HG03432 (cell line): ENCODE measurements around the gene PTPA.
"Not testable (repeated sequence)": the region's sequence is repeated elsewhere in the genome, so short reads cannot be mapped to it uniquely, and the experiment has no call there.

Experiments used
- ATAC-seq: cut with Tn5 transposase; IDR thresholded peaks from one replicate; pipeline ENCODE4 v1.9.1; 2021; ENCODE audit warnings: mild to moderate bottlenecking, moderate library complexity; ENCODE audit not compliant: unreplicated experiment

The PTPA gene

GRCh38 chr9:129197045-129197444 lies 85.8 kb downstream of the PTPA start:
- not testable (repeated sequence) for ATAC-seq

- no peak for ATAC-seq
These were observed 86.7 kb downstream of the PTPA start for GRCh38 chr9:129197978-129198318.
